ENCODE measurements around the gene RPL10. TPM values are rescaled to one million over a fixed set of nuclear protein-coding genes. Genes with fewer than 3 reads are reported as not detected.

RPL10 gene
- total RNA-seq, 1 experiment from 2014 or later, result 2,110 TPM

- peak overlapping the region in 1 of 3 experiments; percentile 89; a peak in 2 of 7 replicates for H3K27ac Mint-ChIP-seq
- no peak overlapping the region for H3K4me3 Mint-ChIP-seq
- peaks cover 35% of the 10 kb centered on the region for H3K9me3 ChIP-seq (ENCODE audit: control insufficient read depth, low read depth, low read length)
- no peak overlapping the region for H3K23ac ChIP-seq (ENCODE audit: insufficient read length, low read depth, low read length)
- H2BK12ac ChIP-seq (ENCODE audit: insufficient read length, low read depth, low read length), result no peak overlapping the region
- no peak overlapping the region for H3K4me2 ChIP-seq (ENCODE audit: insufficient read depth, insufficient read length, low read length)
- H2BK5ac ChIP-seq (ENCODE audit: insufficient read length, low read length), result no peak overlapping the region
- H3K27me3 ChIP-seq (ENCODE audit: insufficient read depth, low read length), result no peaks in the 10 kb centered on the region
- H4K91ac ChIP-seq (ENCODE audit: insufficient read length, low read depth, low read length), result no peak overlapping the region
- H3K23me2 ChIP-seq (ENCODE audit: insufficient read length, low read depth, low read length, poor library complexity, severe bottlenecking), result peaks cover 15% of the 10 kb centered on the region
- no peak overlapping the region for H3T11ph ChIP-seq (ENCODE audit: low read length)
- H3K79me1 ChIP-seq (ENCODE audit: insufficient read depth, low read depth, low read length, poor library complexity, severe bottlenecking), result no peaks in the 10 kb centered on the region
- no peak overlapping the region for H3K9ac ChIP-seq (ENCODE audit: extremely low read depth, insufficient read length, low read length)
- peaks cover 5% of the 10 kb centered on the region for H3K27me3 Mint-ChIP-seq (ENCODE audit: low read depth)
- H4K20me1 ChIP-seq (ENCODE audit: control insufficient read depth, insufficient read depth, insufficient read length), result no peaks in the 10 kb centered on the region
- no peak for TF ChIP-seq CTCF (conservative IDR thresholded peaks at IDR 0.05)
- peaks cover 77 to 82% of the 10 kb centered on the region in 2 experiments for H3K9me3 Mint-ChIP-seq
- H2AK5ac ChIP-seq (ENCODE audit: insufficient read length, low read length), result no peak overlapping the region
- H2BK120ac ChIP-seq (ENCODE audit: low read depth, low read length, poor library complexity, severe bottlenecking), result no peak overlapping the region
- H2AFZ ChIP-seq (ENCODE audit: low read length), result no peak overlapping the region
- peaks cover 0 to 15% of the 10 kb centered on the region in 2 experiments; a peak in 2 of 4 replicates for H3K4me1 Mint-ChIP-seq
- H4K5ac ChIP-seq (ENCODE audit: insufficient read length, low read depth, low read length), result no peak overlapping the region
- no peaks in the 10 kb centered on the region for H3K4me1 ChIP-seq (ENCODE audit: insufficient read depth, low read length)
- no peak overlapping the region for H2BK15ac ChIP-seq (ENCODE audit: low read depth, low read length)
- H3K56ac ChIP-seq (ENCODE audit: insufficient read length, low read depth, low read length), result no peak overlapping the region
- H3K27ac ChIP-seq (ENCODE audit: insufficient read length, low read depth, low read length), result no peak overlapping the region
- no peak for DNase-seq
- H3K14ac ChIP-seq (ENCODE audit: insufficient read depth, low read length), result no peak overlapping the region
- no peak overlapping the region for H3K4ac ChIP-seq (ENCODE audit: low read depth, low read length)
- H3K18ac ChIP-seq (ENCODE audit: insufficient read length, low read depth, low read length), result no peak overlapping the region
- no peak overlapping the region for H4K8ac ChIP-seq (replicated peaks; ENCODE audit: insufficient read length, low read depth, low read length)
- H3K79me2 ChIP-seq (ENCODE audit: insufficient read depth, low read length), result peaks cover 3% of the 10 kb centered on the region; the same call in 1 of the 2 replicates
- no peak overlapping the region for H2BK20ac ChIP-seq (ENCODE audit: low read depth, low read length, poor library complexity, severe bottlenecking)
- whole genome bisulfite sequencing (ENCODE audit: extremely low coverage, insufficient read length, low lambda C conversion rate), result no CpG with 5 or more reads among the region's 6 CpGs
- H3K36me3 Mint-ChIP-seq (ENCODE audit: insufficient read depth in 1 of 3, low read depth in 3 of 3), result peaks cover 30 to 49% (median 38%) of the 10 kb centered on the region in 3 experiments
These were observed 3.9 kb downstream of the RPL10 start for GRCh38 chrX:154401918-154402621.
